HEK293 (cell line): ENCODE results near the gene NEGR1.

Experiments used
- CTCF ChIA-PET: fragments of 350-600 bp; formaldehyde crosslinking; extraction: SDS; loops from one replicate; lab custom pipeline; 2021; ENCODE audit warnings: antibody characterized with exemption; lab: Yijun Ruan, JAX
- POLR2A ChIA-PET: fragments of 300-600 bp; formaldehyde crosslinking; extraction: SDS; loops from one replicate; lab custom pipeline; 2020; ENCODE audit warnings: antibody characterized with exemption, inconsistent platforms; lab: Yijun Ruan, JAX
- H3K27ac ChIP-seq: fragments of 200-500 bp; sonication (Bioruptor generic); 2 replicates; pipeline ENCODE4 v1.5.1; 2014; ENCODE audit warnings: low read depth, low read length, control low read depth, inconsistent platforms; ENCODE audit errors: extremely low read depth
- H3K36me3 ChIP-seq, 2 experiments: fragments of 200-500 bp in 1 of 2; sonication (Bioruptor generic) in 1 of 2; 1 replicate in 1 of 2; 2 replicates in 1 of 2; pipeline ENCODE4 v1.5.1; 2014 to 2017; ENCODE audit warnings: inconsistent platforms in 2 of 2, low read length in 2 of 2; ENCODE audit not compliant: control insufficient read depth in 2 of 2, insufficient read depth in 1 of 2
- H3K4me1 ChIP-seq: fragments of 200-500 bp; sonication (Bioruptor generic); 2 replicates; pipeline ENCODE4 v1.5.1; 2014; ENCODE audit warnings: mild to moderate bottlenecking, low read length, inconsistent platforms; ENCODE audit not compliant: control insufficient read depth, insufficient read depth
- H3K4me3 ChIP-seq: 2 replicates; pipeline ENCODE4 v1.5.1; 2011; ENCODE audit warnings: low read depth, mild to moderate bottlenecking, control low read depth, low read length, moderate library complexity
- H3K9me3 ChIP-seq: fragments of 200-500 bp; sonication (Bioruptor generic); 2 replicates; pipeline ENCODE4 v1.5.1; 2014; ENCODE audit warnings: low read depth, low read length, inconsistent platforms; ENCODE audit not compliant: control insufficient read depth, insufficient read depth
- GFI1B ChIP-seq: fragments of 450-650 bp; formaldehyde crosslinking; IDR thresholded peaks from 2 replicates; pipeline ENCODE4 v1.5.1; 2016; ENCODE audit warnings: missing biosample characterization, missing genetic modification characterization
- KLF16 ChIP-seq: fragments of 450-650 bp; formaldehyde crosslinking; IDR thresholded peaks from 2 replicates; pipeline ENCODE4 v1.5.1; 2017; ENCODE audit warnings: missing biosample characterization, missing genetic modification characterization
- ZFHX2 ChIP-seq: fragments of 450-650 bp; formaldehyde crosslinking; conservative IDR thresholded peaks from 2 replicates; pipeline ENCODE4 v1.5.1; 2016; ENCODE audit warnings: missing biosample characterization, missing genetic modification characterization
- ZNF2 ChIP-seq: fragments of 450-650 bp; formaldehyde crosslinking; IDR thresholded peaks from 2 replicates; pipeline ENCODE4 v1.5.1; 2016; ENCODE audit warnings: missing biosample characterization, missing genetic modification characterization
- ZNF26 ChIP-seq: fragments of 450-650 bp; formaldehyde crosslinking; IDR thresholded peaks from 2 replicates; pipeline ENCODE4 v1.5.1; 2016; ENCODE audit warnings: missing biosample characterization, missing genetic modification characterization
- ZNF404 ChIP-seq: fragments of 450-650 bp; formaldehyde crosslinking; IDR thresholded peaks from 2 replicates; pipeline ENCODE4 v1.5.1; 2017; ENCODE audit warnings: missing biosample characterization, missing genetic modification characterization
- ZNF521 ChIP-seq: fragments of 450-650 bp; formaldehyde crosslinking; IDR thresholded peaks from 2 replicates; pipeline ENCODE4 v1.5.1; 2017; ENCODE audit warnings: missing biosample characterization, mild to moderate bottlenecking, missing genetic modification characterization
- ZNF600 ChIP-seq: fragments of 450-650 bp; formaldehyde crosslinking; IDR thresholded peaks from 2 replicates; pipeline ENCODE4 v1.5.1; 2016; ENCODE audit warnings: missing biosample characterization, missing genetic modification characterization
- ZNF670 ChIP-seq: fragments of 450-650 bp; formaldehyde crosslinking; IDR thresholded peaks from 2 replicates; pipeline ENCODE4 v1.5.1; 2016; ENCODE audit warnings: missing biosample characterization, missing genetic modification characterization, low read depth
- ZNF76 ChIP-seq: fragments of 450-650 bp; formaldehyde crosslinking; IDR thresholded peaks from 2 replicates; pipeline ENCODE4; 2016; ENCODE audit warnings: low read depth, missing biosample characterization, missing genetic modification characterization, borderline replicate concordance
- ZSCAN30 ChIP-seq: fragments of 450-650 bp; IDR thresholded peaks from 2 replicates; pipeline ENCODE4 v1.5.1; 2018; ENCODE audit warnings: missing biosample characterization, mild to moderate bottlenecking, missing genetic modification characterization, moderate library complexity
- TF ChIP-seq, protein P1 (sequence below): fragments of 450-650 bp; formaldehyde crosslinking; IDR thresholded peaks from 2 replicates; pipeline ENCODE4 v1.5.1; 2016; ENCODE audit warnings: missing biosample characterization, missing genetic modification characterization, borderline replicate concordance
- TF ChIP-seq, protein P2 (sequence below): fragments of 450-650 bp; formaldehyde crosslinking; IDR thresholded peaks from 2 replicates; pipeline ENCODE4 v1.5.1; 2016; ENCODE audit warnings: missing biosample characterization, missing genetic modification characterization
- TF ChIP-seq, protein P3 (sequence below): fragments of 450-650 bp; formaldehyde crosslinking; IDR thresholded peaks from 2 replicates; pipeline ENCODE4 v1.5.1; 2017; ENCODE audit warnings: missing biosample characterization, missing genetic modification characterization

The NEGR1 gene

GRCh38 chr1:72296501-72296900 is 14.2 kb upstream of the NEGR1 start (continued):
- TF ChIP-seq, protein P1, sequence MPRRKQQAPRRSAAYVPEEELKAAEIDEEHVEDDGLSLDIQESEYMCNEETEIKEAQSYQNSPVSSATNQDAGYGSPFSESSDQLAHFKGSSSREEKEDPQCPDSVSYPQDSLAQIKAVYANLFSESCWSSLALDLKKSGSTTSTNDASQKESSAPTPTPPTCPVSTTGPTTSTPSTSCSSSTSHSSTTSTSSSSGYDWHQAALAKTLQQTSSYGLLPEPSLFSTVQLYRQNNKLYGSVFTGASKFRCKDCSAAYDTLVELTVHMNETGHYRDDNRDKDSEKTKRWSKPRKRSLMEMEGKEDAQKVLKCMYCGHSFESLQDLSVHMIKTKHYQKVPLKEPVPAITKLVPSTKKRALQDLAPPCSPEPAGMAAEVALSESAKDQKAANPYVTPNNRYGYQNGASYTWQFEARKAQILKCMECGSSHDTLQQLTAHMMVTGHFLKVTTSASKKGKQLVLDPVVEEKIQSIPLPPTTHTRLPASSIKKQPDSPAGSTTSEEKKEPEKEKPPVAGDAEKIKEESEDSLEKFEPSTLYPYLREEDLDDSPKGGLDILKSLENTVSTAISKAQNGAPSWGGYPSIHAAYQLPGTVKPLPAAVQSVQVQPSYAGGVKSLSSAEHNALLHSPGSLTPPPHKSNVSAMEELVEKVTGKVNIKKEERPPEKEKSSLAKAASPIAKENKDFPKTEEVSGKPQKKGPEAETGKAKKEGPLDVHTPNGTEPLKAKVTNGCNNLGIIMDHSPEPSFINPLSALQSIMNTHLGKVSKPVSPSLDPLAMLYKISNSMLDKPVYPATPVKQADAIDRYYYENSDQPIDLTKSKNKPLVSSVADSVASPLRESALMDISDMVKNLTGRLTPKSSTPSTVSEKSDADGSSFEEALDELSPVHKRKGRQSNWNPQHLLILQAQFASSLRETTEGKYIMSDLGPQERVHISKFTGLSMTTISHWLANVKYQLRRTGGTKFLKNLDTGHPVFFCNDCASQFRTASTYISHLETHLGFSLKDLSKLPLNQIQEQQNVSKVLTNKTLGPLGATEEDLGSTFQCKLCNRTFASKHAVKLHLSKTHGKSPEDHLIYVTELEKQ (tag by site-specific recombination): no peak
- TF ChIP-seq GFI1B (tag by site-specific recombination): no peak

GRCh38 chr1:72288886-72289285 is 6.5 kb upstream of the NEGR1 start:
- Histone ChIP-seq H3K4me3 (no peak overlapping the region), H3K9me3 (no peaks in the 10 kb centered on the region), H3K36me3 (no peaks in the 10 kb centered on the region), H3K27ac (no peak overlapping the region), H3K4me1 (0 out of 2 replicates have a peak, but pooled peaks cover 2% of the 10 kb centered on the region)
- no peak for TF ChIP-seq ZFHX2 (tag by site-specific recombination)
- TF ChIP-seq ZNF2: no peak
- TF ChIP-seq KLF16 (tag by site-specific recombination): no peak
- no peak for TF ChIP-seq ZNF670
- TF ChIP-seq, protein P2, sequence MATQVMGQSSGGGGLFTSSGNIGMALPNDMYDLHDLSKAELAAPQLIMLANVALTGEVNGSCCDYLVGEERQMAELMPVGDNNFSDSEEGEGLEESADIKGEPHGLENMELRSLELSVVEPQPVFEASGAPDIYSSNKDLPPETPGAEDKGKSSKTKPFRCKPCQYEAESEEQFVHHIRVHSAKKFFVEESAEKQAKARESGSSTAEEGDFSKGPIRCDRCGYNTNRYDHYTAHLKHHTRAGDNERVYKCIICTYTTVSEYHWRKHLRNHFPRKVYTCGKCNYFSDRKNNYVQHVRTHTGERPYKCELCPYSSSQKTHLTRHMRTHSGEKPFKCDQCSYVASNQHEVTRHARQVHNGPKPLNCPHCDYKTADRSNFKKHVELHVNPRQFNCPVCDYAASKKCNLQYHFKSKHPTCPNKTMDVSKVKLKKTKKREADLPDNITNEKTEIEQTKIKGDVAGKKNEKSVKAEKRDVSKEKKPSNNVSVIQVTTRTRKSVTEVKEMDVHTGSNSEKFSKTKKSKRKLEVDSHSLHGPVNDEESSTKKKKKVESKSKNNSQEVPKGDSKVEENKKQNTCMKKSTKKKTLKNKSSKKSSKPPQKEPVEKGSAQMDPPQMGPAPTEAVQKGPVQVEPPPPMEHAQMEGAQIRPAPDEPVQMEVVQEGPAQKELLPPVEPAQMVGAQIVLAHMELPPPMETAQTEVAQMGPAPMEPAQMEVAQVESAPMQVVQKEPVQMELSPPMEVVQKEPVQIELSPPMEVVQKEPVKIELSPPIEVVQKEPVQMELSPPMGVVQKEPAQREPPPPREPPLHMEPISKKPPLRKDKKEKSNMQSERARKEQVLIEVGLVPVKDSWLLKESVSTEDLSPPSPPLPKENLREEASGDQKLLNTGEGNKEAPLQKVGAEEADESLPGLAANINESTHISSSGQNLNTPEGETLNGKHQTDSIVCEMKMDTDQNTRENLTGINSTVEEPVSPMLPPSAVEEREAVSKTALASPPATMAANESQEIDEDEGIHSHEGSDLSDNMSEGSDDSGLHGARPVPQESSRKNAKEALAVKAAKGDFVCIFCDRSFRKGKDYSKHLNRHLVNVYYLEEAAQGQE (tag by site-specific recombination): no peak
- no peak for TF ChIP-seq ZNF521 (tag by site-specific recombination)
- TF ChIP-seq, protein P3, sequence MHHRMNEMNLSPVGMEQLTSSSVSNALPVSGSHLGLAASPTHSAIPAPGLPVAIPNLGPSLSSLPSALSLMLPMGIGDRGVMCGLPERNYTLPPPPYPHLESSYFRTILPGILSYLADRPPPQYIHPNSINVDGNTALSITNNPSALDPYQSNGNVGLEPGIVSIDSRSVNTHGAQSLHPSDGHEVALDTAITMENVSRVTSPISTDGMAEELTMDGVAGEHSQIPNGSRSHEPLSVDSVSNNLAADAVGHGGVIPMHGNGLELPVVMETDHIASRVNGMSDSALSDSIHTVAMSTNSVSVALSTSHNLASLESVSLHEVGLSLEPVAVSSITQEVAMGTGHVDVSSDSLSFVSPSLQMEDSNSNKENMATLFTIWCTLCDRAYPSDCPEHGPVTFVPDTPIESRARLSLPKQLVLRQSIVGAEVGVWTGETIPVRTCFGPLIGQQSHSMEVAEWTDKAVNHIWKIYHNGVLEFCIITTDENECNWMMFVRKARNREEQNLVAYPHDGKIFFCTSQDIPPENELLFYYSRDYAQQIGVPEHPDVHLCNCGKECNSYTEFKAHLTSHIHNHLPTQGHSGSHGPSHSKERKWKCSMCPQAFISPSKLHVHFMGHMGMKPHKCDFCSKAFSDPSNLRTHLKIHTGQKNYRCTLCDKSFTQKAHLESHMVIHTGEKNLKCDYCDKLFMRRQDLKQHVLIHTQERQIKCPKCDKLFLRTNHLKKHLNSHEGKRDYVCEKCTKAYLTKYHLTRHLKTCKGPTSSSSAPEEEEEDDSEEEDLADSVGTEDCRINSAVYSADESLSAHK (tag by site-specific recombination): no peak
- no peak for TF ChIP-seq ZNF404
- ChIA-PET CTCF (no interaction called here), POLR2A (no interaction called here)

DNA sequence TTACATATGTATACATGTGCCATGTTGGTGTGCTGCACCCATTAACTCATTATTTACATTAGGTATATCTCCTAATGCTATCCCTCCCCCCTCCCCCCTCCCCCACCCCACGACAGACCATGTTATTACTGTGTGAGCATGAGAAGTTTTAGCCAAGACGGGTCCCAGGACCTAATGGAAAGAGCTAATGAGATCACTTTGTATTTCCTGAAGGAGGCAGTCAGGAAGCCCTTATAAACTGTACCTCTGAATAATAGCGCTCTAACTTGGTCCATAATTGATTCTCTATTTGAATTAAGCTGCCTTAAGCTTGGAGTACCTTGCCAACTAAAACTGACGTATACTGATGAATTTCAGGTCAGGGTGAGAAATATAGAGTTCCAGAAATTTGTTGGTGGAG is 4.1 kb upstream of the NEGR1 start:
- Histone ChIP-seq H3K27ac (no peak overlapping the region), H3K4me3 (no peak overlapping the region), H3K4me1 (0 out of 2 replicates have a peak, but pooled peaks cover 2% of the 10 kb centered on the region), H3K36me3 (no peaks in the 10 kb centered on the region), H3K9me3 (no peaks in the 10 kb centered on the region)
- ChIA-PET POLR2A (no interaction called here), CTCF (no interaction called here)
- no peak for TF ChIP-seq ZNF600

DNA sequence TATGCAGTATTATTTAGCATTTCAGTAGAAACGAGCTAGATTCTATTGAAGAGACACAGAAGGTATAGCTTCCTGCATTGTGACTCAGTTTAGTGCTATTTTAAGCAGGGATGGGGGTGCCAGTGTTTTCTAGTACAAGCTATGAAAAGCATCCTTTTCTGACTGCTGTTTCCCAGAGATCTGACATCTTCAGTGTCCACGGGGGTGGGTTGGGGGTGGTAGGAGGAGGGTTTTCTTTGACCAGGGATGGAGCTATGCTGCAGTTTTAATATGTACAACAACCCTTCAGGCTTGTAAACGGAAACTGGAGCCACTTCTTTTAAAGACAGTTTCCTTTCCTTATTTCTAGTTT is 2.7 kb upstream of the NEGR1 start:
- Histone ChIP-seq H3K4me3 (peak overlapping the region; percentile 80), H3K4me1 (0 out of 2 replicates have a peak, but pooled peaks cover 2% of the 10 kb centered on the region), H3K36me3 (no peaks in the 10 kb centered on the region), H3K27ac (no peak overlapping the region), H3K9me3 (no peaks in the 10 kb centered on the region)
- CTCF ChIA-PET: interaction anchor here (0.9 kb wide), 1 partner anchor 66 kb away, joined by 3 read pairs; no protein-coding TSS in a partner anchor
- POLR2A ChIA-PET: no interaction called here
- no peak for TF ChIP-seq ZNF76 (tag by site-specific recombination)
- TF ChIP-seq, protein P1 (tag by site-specific recombination): no peak
- TF ChIP-seq ZSCAN30 (tag by site-specific recombination): no peak
- no peak for TF ChIP-seq ZNF26 (tag by site-specific recombination)
